ENCODE results near the gene ALDH3A2.

GRCh38 chr17:19648475-19649273 lies at the start of gene ALDH3A2:
- TF ChIP-seq, protein P1, sequence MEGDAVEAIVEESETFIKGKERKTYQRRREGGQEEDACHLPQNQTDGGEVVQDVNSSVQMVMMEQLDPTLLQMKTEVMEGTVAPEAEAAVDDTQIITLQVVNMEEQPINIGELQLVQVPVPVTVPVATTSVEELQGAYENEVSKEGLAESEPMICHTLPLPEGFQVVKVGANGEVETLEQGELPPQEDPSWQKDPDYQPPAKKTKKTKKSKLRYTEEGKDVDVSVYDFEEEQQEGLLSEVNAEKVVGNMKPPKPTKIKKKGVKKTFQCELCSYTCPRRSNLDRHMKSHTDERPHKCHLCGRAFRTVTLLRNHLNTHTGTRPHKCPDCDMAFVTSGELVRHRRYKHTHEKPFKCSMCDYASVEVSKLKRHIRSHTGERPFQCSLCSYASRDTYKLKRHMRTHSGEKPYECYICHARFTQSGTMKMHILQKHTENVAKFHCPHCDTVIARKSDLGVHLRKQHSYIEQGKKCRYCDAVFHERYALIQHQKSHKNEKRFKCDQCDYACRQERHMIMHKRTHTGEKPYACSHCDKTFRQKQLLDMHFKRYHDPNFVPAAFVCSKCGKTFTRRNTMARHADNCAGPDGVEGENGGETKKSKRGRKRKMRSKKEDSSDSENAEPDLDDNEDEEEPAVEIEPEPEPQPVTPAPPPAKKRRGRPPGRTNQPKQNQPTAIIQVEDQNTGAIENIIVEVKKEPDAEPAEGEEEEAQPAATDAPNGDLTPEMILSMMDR (conservative IDR thresholded peaks at IDR 0.05 in 1 of 2, IDR thresholded peaks at IDR 0.05 in 1 of 2; ENCODE audit: extremely low read depth in 1 of 2, insufficient read depth in 1 of 2, low read depth in 1 of 2, low read length in 2 of 2), result no peak
- no peak for TF ChIP-seq EZH2 (IDR thresholded peaks at IDR 0.05; ENCODE audit: borderline replicate concordance, low read length)
